ENCODE data around the gene SPSB4.

The SPSB4 gene

DNA sequence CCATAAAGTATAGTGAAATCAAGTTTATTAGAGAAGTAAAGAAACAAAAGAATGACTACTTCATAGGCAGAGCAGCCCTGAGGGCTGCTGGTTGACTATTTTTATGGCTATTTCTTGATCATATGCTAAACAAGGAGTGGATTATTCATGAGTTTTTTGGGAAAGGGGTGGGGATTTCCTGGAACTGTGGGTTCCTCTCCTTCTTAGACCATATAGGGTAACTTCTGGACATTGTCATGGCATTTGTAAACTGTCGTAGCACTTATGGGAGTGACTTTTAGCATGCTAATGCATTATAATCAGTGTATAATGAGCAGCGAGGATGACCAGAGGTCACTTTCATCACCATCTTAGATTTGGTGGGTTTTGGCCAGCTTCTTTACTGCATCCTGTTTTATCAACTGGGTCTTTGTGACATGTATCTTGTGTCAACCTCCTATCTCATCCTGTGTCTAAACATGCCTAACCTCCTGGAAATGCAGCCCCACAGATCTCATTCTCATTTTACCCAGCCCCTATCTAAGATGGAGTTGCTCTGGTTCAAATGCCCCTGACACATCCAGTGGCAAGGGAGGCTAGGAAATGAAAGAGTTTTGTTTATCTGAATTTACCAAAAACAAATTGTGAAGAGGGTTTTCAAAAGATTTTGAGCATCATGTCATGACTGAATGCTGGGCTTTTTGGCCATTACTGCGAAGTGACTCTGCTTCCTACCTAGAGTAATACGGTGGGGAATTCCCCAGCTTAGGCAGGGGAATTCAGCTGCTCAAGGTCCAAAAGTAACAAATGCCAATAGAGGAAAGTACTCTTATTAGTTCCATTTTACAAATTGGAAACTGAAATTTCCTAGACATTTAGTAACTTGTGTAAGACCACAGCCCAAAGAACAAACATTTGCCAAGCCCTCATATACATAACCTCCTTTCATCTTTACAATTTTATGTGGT is 6.2 kb upstream of the SPSB4 start:
- no peak for TF ChIP-seq POLR2A (IDR thresholded peaks at IDR 0.05; ENCODE audit: low read depth, low read length)
- FAIRE-seq: no peak
- DNase-seq (ENCODE audit: insufficient read length, low spot score): no peak

DNA sequence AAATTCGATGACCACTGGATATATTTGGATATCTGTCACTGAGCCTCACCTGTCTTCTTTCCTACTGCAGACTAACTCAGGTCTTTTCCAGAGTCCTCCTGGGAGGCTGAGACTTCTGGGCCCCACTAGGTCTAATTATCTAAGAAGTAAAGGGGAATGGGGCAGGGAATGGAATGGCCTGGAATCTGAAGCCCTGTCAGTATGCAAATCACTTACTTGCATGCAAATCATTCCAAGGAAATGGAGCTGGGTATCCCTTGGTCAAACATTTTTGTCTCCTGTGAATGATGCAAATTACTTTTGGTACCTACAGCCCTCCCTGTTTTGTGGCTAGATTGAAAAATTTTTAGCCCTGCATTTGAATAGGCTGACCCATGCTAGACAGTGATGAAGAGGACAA is 5.3 kb upstream of the SPSB4 start:
- DNase-seq (ENCODE audit: insufficient read length, low spot score) (no peak), FAIRE-seq (no peak)
- TF ChIP-seq POLR2A (IDR thresholded peaks at IDR 0.05; ENCODE audit: low read depth, low read length): no peak

DNA sequence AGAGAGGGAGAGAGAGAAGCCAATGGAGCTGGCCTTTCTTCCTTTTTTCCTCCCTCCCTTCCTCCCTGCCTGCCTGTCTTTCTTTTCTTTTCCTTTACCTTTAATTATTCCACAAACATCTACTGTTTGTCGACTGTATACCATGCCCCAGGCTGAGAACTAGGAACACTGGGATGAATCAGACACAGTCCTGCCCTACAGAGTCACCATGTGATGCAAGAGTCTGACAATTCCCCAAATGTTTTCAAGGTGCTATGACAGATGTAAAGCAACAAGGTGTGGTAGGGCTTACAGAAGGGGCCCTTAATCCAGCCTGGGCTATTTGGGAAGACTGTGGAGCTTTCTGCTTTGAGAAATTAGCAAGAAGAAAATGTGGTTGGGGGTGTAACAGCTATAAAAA is 4.0 kb upstream of the SPSB4 start:
- DNase-seq (ENCODE audit: insufficient read length, low spot score) (no peak), FAIRE-seq (no peak)
- TF ChIP-seq POLR2A (IDR thresholded peaks at IDR 0.05; ENCODE audit: low read depth, low read length): no peak

DNA sequence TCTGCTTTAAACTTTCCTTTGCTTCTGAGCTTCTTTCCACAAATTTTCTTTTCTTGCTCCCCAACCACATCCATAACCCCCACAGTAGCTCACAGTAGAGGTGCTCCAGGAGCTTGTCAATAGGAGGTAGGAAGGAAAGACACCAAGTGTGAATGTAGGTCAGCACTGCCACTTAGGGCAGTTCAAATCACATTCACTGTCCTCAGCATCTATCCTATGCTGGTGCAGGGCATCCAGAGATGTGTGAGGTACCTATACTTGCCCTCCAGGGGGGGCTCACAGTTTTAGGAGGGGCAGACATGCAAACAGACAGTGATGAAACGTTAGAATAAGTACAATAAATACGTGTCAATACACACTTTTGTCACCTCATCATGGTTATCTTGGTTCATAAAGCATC is 1.5 kb upstream of the SPSB4 start:
- FAIRE-seq (no peak), DNase-seq (ENCODE audit: insufficient read length, low spot score) (no peak)
- TF ChIP-seq POLR2A (IDR thresholded peaks at IDR 0.05; ENCODE audit: low read depth, low read length): no peak

DNA sequence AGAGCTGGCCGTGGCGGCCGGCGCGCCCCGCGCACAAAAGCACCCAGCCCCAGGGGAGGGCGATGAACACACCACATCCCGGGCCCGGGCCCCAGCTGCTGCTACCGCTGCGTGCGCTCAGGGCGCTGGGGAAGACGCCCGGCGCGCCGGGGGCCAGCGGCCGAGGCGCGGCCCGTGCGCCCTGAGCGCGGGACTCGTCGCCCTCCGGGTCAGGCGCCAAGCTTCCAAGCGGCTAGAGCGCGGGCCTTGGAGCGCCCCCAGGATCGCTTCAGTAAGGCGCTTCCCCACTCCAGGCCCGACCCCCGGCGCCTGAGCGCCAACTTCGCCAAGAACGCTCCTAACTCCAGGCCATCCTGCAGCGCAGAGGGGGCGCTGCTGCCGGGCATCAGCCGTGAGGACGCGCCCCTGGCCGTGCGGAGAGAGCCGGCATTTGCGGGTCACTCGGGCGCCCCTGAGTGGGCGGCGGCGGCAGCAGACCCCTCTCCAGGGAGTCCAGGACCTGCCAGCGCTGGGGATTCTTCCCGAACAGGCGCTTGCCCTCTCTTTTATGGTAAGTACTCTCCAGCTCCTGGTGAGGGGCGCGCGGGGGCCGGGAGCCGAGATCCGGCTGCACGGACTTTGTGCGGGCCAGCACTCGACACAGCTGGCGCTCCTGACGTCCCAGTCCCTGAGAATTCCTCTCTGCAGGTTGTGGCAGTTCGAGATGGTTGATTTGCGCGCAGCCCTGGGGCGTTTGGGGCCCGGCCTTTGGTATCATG is 475 bp downstream of the SPSB4 start:
- no peak for DNase-seq (ENCODE audit: insufficient read length, low spot score)
- TF ChIP-seq POLR2A (IDR thresholded peaks at IDR 0.05; ENCODE audit: low read depth, low read length): no peak
- FAIRE-seq: no peak

DNA sequence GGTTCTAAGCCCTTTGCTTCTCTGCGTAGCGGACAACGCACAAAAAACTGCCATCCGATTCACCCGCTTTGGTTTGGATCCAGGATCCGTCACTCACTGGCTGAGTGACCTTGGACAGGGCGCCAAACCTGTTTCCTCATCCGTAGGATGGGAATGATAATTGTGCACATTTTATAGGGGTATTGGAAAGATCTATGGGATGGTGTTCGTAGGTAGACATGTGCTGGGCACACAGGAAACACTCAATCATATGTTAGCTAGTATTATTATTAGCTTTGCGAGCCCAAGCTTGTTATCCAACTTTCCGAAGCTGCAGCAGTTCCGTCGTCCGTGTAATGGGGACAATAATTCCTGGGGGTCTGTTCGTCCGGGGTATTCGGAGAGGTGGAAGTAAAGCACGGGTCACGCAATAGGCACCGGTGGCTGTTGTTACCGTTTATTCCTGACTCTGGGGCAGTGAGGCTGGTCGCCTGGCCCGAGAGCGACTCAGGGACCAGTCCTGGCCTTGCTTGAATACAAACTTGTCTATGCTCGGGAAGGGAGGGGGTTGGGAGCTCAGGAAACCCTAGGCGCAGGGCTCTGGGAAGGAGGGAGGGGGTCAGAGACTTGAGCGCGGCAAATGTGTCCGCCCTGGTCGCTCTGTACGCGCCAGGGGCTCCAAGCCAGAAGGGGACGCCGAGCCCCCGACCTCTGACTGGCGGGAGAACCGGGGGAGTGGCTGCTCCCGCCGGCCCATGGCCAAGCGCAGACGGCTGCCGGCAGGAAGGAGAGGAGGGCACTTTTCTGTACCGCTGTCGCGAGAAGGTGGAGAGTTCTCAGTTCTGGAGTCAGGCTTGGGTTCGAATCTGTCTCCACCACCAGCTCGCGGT is 1.3 kb downstream of the SPSB4 start:
- DNase-seq (ENCODE audit: insufficient read length, low spot score): no peak

DNA sequence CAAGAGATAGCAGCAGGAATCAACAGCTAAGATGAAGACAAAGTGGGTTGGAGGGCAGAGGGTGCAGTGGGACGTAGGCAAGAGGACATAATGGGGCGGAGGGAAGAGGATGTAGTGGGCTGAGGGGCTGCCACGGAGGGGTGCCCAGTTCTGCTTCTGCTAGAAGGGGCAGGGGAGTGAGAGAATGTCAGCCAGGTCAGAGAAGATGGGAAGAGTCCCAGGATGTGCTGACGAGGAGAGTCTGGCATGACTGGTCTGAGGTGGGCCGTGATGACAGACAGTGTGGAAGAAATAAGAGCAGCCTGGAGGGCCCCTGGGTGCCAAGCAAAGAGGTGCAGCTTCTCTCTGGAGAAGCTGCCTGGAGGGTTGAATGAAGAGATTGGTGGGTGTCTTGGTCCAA is 4.0 kb downstream of the SPSB4 start:
- DNase-seq (ENCODE audit: insufficient read length, low spot score) (no peak), FAIRE-seq (no peak)
- no peak for TF ChIP-seq POLR2A (IDR thresholded peaks at IDR 0.05; ENCODE audit: low read depth, low read length)

More for the DNA sequence above, 1.3 kb downstream of the SPSB4 start:
- no peak for FAIRE-seq
- TF ChIP-seq POLR2A (IDR thresholded peaks at IDR 0.05; ENCODE audit: low read depth, low read length): no peak

DNA sequence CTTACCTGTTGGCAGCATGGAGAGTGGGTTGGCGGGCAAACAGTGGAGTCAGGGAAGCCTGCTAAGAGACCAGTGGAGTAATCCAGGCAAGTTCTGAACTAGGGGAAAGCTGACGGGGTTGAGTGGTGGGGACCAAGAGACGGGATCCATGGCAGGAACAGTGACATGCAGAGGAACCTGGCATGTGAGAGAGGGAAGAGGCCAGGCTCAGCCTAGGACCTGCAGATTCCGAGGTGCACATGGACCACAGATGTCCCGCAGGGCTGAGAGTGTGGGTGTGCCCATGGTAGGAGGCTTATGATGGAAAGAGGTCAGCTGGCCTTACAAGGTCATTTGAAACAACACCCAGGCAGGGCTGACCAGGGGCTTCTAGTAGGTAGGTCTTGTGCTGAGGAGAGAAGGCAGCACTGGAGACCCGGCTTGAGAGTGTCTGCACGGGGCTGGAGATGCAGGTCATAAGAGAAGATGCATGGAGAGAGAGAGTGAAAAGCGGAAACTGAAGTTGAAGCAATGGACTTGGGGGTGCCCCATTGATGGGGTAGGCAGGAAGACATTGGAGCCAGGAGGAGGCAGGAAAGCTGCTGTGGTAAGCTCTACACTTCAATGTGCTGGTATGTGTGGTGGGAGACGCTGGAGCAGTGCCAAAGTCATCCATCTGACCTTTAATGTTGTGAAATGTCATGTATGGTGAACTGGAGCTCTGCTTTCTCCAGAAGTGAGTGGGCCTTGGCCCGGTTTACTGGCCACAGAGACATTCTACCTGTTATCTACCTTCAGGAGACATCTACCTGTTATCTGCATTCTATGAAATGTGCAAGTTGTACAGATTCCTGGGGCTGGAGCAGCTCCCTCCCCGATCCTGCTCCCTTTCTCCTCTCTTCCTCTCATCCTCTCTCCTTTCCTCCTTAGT is 4.6 kb downstream of the SPSB4 start:
- TF ChIP-seq POLR2A (IDR thresholded peaks at IDR 0.05; ENCODE audit: low read depth, low read length): no peak
- no peak for DNase-seq (ENCODE audit: insufficient read length, low spot score)
- no peak for FAIRE-seq

DNA sequence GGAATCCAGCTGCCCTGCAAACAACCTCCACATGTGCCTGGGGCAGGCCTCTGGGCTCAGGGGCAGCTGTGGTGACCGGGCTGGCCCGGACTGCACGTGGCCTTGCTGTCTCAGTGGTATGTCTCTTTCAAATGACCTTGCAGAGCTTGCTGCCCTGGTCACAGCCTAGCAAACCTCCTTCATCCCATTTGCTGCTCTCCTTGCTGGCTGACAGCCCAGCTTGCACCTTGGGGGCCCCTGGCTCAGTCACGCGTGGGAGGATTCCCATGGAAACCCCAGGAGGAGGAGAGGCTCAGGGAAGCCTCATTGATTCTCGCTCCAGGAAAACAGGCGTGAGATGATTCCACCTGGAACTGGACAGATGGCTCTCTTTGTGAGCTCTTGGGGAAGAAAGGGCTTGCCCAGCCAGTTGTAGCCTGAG is 5.6 kb downstream of the SPSB4 start:
- TF ChIP-seq POLR2A (IDR thresholded peaks at IDR 0.05; ENCODE audit: low read depth, low read length): no peak
- no peak for FAIRE-seq
- no peak for DNase-seq (ENCODE audit: insufficient read length, low spot score)

DNA sequence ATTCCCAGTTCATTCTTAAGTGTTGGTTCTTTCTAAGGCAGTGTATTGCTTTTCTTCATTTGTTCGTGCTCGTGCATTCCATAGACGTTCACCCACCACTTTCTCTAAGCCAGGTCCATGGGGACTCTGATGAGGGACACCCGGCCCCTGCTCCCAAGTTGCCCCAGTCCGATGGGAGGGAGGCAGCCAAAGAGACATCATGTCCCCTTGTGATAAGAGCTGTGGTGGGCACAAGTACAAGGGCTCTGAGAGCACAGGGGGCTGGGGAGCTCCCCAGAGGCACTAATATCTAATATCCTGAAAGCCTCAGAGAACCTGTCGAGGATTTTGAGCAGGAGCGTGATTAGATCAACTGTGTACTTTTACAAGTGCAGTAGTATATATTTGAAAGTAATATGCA is 6.3 kb downstream of the SPSB4 start:
- TF ChIP-seq POLR2A (IDR thresholded peaks at IDR 0.05; ENCODE audit: low read depth, low read length): no peak
- no peak for DNase-seq (ENCODE audit: insufficient read length, low spot score)
- no peak for FAIRE-seq

DNA sequence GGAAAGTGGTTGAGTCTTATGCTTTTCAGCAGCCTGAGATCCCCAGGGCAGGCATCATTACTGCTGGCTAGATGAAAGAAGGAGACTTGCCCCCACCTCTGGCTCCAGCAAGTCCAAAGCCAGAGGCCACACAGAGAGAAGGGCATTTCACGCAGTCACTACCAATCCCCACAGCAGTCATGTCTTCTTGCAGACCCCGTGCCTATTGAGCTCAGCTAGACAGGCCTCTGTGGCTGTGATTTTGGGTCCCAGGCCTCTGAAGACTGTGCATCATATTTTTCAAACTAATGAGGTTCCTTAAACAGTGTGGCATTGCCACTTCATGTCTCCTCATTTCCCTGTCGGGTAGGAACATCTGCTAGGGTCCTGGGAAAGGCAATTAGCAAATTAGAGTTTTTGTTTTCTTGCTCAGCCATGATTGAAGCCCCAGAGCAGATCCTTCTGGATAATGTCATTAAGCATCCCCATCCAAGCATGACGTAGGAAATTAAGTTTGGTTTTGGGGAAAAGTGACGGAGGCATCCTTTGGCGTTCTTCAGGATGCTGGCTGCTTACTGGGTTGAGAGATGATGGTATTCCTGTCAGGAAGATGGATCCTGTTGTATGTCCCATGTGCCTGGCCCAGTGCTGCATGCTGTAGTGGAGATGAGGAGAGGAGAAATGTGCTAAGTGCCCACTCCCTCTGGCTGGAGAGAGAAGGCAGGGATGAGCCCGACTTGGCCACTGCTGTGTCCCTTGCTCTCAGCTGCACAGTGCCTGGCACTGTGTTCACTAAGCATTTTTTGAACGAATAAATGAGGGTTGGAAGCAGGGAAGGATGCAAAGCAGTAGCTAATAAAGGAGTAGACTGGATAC is 7.0 kb downstream of the SPSB4 start:
- no peak for FAIRE-seq
- no peak for TF ChIP-seq POLR2A (IDR thresholded peaks at IDR 0.05; ENCODE audit: low read depth, low read length)
- DNase-seq (ENCODE audit: insufficient read length, low spot score): no peak

DNA sequence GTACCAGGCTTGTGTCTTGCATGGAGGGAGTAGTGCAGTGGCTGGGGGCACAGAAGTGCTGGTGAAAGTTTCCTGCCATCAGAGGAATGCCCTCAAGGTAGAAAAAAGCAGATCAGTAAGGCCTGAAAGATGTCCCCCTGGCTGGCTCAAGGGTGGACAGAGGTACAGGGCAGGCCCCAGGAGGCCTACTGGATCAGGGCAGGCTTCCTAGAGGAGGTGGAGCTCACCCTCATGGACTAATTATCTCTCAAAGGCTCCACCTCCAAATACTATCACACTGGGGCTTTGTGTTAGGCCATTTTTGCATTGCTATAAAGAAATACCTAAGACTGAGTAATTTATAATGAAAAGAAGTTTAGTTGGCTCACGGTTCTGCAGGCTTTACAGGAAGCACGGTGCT is 7.8 kb downstream of the SPSB4 start:
- no peak for DNase-seq (ENCODE audit: insufficient read length, low spot score)
- TF ChIP-seq POLR2A (IDR thresholded peaks at IDR 0.05; ENCODE audit: low read depth, low read length): no peak
- no peak for FAIRE-seq

Data from H54 (cell line).